HL-60 (cell line): Measurements from ENCODE around the gene MCCC2.

Source experiments
- CTCF ChIP-seq: IDR thresholded peaks from one replicate; pipeline ENCODE4 v1.5.1; 2011; ENCODE audit warnings: low read length, control low read depth, inconsistent platforms; ENCODE audit not compliant: insufficient read depth
- GABPA ChIP-seq: IDR thresholded peaks from 2 replicates; pipeline ENCODE4 v1.6.1; 2012; ENCODE audit warnings: low read depth
- POLR2AphosphoS5 ChIP-seq: IDR thresholded peaks from 2 replicates; pipeline ENCODE4 v1.6.1; 2012; ENCODE audit warnings: low read depth
- REST ChIP-seq: IDR thresholded peaks from 2 replicates; pipeline ENCODE4 v1.6.1; 2012; ENCODE audit warnings: low read depth; ENCODE audit not compliant: insufficient replicate concordance

GRCh38 chr5:71537687-71538086 lies 49.5 kb upstream of the MCCC2 start:
- TF ChIP-seq CTCF: no peak
- no peak for TF ChIP-seq REST
- TF ChIP-seq GABPA: no peak
- TF ChIP-seq POLR2AphosphoS5: no peak
